ENCODE data around the gene CTNNA2.

DNA sequence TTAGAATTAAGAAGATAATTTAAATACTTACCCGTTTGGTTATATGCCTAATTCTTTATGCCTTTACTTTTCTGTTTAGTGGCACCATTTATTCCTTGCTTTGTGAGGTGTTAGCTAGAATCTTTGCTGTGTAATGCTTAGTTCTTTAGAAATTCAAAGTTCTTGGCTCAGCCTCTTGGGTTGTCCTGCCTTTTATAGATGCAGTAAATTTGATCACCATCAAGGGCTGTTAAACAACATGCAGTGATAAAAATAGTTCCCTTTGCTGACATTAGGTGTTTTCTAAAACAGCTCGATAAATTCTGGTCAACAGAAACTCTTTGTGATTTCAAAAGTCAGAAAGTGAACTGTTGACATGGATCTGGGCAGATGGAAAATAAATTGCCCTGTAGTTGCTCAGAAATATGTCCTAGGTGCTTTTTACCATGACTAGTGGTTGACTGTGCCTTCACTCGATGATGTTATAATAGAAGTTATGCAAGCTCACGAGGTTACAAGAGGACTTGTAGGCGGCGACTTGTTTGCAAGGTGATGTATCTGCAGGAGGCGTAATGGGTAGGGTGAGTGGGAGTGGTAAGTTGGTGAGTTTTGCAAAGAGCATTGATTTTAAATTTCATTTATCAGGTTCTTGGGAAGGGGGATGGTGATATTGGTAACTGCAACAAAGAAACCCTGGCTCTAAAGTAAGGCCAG lies 739.6 kb downstream of the CTNNA2 start:
- TF ChIP-seq, protein P1, sequence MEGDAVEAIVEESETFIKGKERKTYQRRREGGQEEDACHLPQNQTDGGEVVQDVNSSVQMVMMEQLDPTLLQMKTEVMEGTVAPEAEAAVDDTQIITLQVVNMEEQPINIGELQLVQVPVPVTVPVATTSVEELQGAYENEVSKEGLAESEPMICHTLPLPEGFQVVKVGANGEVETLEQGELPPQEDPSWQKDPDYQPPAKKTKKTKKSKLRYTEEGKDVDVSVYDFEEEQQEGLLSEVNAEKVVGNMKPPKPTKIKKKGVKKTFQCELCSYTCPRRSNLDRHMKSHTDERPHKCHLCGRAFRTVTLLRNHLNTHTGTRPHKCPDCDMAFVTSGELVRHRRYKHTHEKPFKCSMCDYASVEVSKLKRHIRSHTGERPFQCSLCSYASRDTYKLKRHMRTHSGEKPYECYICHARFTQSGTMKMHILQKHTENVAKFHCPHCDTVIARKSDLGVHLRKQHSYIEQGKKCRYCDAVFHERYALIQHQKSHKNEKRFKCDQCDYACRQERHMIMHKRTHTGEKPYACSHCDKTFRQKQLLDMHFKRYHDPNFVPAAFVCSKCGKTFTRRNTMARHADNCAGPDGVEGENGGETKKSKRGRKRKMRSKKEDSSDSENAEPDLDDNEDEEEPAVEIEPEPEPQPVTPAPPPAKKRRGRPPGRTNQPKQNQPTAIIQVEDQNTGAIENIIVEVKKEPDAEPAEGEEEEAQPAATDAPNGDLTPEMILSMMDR (conservative IDR thresholded peaks at IDR 0.05): no peak
- TF ChIP-seq EZH2 (IDR thresholded peaks at IDR 0.05; ENCODE audit: low read depth): no peak

Data from PC-9 (cell line).